SH-SY5Y (cell line): Measurements from ENCODE around the gene ATP6V1C2.

Source experiments
- GATA2 ChIP-seq: IDR thresholded peaks from 2 replicates; pipeline ENCODE4 v1.6.1; 2011; ENCODE audit warnings: mild to moderate bottlenecking, low read depth, low read length
- GATA3 ChIP-seq: IDR thresholded peaks from 2 replicates; pipeline ENCODE4 v1.6.1; 2011; ENCODE audit warnings: low read depth, mild to moderate bottlenecking, low read length, moderate library complexity

DNA sequence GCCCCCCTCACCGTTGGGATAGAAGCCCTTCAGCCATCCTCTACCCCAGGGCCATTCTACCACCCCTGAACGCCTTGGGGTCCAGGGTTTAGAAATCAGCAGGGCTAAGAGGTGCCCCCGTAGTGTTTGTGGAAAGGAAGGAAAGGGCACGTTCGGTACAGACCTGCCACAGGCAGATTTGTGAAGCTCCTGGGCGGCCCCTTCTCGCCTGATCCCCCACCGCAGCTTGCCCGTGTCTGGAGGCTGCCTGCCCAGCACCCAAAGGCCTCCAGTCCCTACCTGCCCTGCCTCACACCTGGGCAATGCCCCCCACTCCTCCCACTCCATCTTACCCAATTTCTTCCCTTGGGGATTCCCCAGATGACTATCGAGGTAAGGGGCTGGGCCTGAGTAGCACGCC is 21.2 kb downstream of the ATP6V1C2 start:
- TF ChIP-seq GATA3 = no peak
- TF ChIP-seq GATA2 = no peak
